Measurements from ENCODE around the gene KLHL11.

The KLHL11 gene

GRCh38 chr17:41864836-41865595 is at the start of gene KLHL11:
Gene KLHL11 (minus strand): TSS chr17:41865423. CDS start chr17:41865370, 53 bp downstream.
- no peak for FAIRE-seq
- TF ChIP-seq POLR2A (IDR thresholded peaks at IDR 0.05; ENCODE audit: low read depth, low read length), result peak; percentile 93
- DNase-seq (ENCODE audit: insufficient read length, low spot score), result peak; percentile 88

GRCh38 chr17:41915020-41915419 is 49.8 kb upstream of the KLHL11 start:
- DNase-seq (ENCODE audit: insufficient read length, low spot score) (no peak), FAIRE-seq (no peak)
- no peak for TF ChIP-seq POLR2A (IDR thresholded peaks at IDR 0.05; ENCODE audit: low read depth, low read length)

GRCh38 chr17:41914358-41914766 is 49.1 kb upstream of the KLHL11 start:
- DNase-seq (ENCODE audit: insufficient read length, low spot score), result no peak
- no peak for FAIRE-seq
- TF ChIP-seq POLR2A (IDR thresholded peaks at IDR 0.05; ENCODE audit: low read depth, low read length), result no peak

- FAIRE-seq (no peak), DNase-seq (ENCODE audit: insufficient read length, low spot score) (no peak)
- no peak for TF ChIP-seq POLR2A (IDR thresholded peaks at IDR 0.05; ENCODE audit: low read depth, low read length)
These were observed 48.6 kb upstream of the KLHL11 start for GRCh38 chr17:41913798-41914197.

GRCh38 chr17:41912925-41913324 is 47.7 kb upstream of the KLHL11 start:
- FAIRE-seq (no peak), DNase-seq (ENCODE audit: insufficient read length, low spot score) (no peak)
- TF ChIP-seq POLR2A (IDR thresholded peaks at IDR 0.05; ENCODE audit: low read depth, low read length), result no peak

- DNase-seq (ENCODE audit: insufficient read length, low spot score) (peak; percentile 94), FAIRE-seq (no peak)
- no peak for TF ChIP-seq POLR2A (IDR thresholded peaks at IDR 0.05; ENCODE audit: low read depth, low read length)
These were observed 45.6 kb upstream of the KLHL11 start for GRCh38 chr17:41910701-41911391.

GRCh38 chr17:41909088-41909487 is 43.9 kb upstream of the KLHL11 start:
- TF ChIP-seq POLR2A (IDR thresholded peaks at IDR 0.05; ENCODE audit: low read depth, low read length), result no peak
- no peak for DNase-seq (ENCODE audit: insufficient read length, low spot score)
- FAIRE-seq, result no peak

- FAIRE-seq (no peak), DNase-seq (ENCODE audit: insufficient read length, low spot score) (peak; percentile 59)
- no peak for TF ChIP-seq POLR2A (IDR thresholded peaks at IDR 0.05; ENCODE audit: low read depth, low read length)
These were observed 42.7 kb upstream of the KLHL11 start for GRCh38 chr17:41907633-41908539.

GRCh38 chr17:41907185-41907556 is 41.9 kb upstream of the KLHL11 start:
- TF ChIP-seq POLR2A (IDR thresholded peaks at IDR 0.05; ENCODE audit: low read depth, low read length), result no peak
- FAIRE-seq (no peak), DNase-seq (ENCODE audit: insufficient read length, low spot score) (no peak)

GRCh38 chr17:41906465-41907184 is 41.4 kb upstream of the KLHL11 start:
- no peak for TF ChIP-seq POLR2A (IDR thresholded peaks at IDR 0.05; ENCODE audit: low read depth, low read length)
- no peak for FAIRE-seq
- no peak for DNase-seq (ENCODE audit: insufficient read length, low spot score)

GRCh38 chr17:41905172-41905571 is 39.9 kb upstream of the KLHL11 start:
- no peak for FAIRE-seq
- no peak for DNase-seq (ENCODE audit: insufficient read length, low spot score)
- TF ChIP-seq POLR2A (IDR thresholded peaks at IDR 0.05; ENCODE audit: low read depth, low read length), result no peak

GRCh38 chr17:41904242-41904841 is 39.1 kb upstream of the KLHL11 start:
- DNase-seq (ENCODE audit: insufficient read length, low spot score) (no peak), FAIRE-seq (no peak)
- TF ChIP-seq POLR2A (IDR thresholded peaks at IDR 0.05; ENCODE audit: low read depth, low read length), result no peak

- no peak for FAIRE-seq
- DNase-seq (ENCODE audit: insufficient read length, low spot score), result no peak
- TF ChIP-seq POLR2A (IDR thresholded peaks at IDR 0.05; ENCODE audit: low read depth, low read length), result no peak
These were observed 36.4 kb upstream of the KLHL11 start for GRCh38 chr17:41901646-41902045.
